ENCODE results near the gene MYBPC2.

DNA sequence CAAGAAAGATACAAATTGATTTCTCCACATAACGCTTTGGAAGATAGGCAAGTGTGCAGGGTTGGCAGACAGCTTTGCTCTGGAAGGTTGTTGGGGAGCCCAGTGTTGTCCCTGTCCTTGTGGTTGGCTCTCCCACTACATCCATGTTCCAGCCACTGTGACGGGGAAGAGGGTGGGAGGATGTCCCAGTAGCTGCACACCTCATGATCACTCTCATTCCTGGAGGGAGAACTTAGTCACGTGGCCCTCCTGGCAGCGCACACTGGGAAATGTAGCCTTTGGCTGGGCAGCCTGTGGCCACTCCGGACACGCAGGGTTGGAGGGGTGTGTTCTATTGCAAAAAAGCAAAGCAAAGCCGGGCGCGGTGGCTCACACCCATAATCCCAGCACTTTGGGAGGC, 38.7 kb upstream of the MYBPC2 start:
- TF ChIP-seq, protein P1, sequence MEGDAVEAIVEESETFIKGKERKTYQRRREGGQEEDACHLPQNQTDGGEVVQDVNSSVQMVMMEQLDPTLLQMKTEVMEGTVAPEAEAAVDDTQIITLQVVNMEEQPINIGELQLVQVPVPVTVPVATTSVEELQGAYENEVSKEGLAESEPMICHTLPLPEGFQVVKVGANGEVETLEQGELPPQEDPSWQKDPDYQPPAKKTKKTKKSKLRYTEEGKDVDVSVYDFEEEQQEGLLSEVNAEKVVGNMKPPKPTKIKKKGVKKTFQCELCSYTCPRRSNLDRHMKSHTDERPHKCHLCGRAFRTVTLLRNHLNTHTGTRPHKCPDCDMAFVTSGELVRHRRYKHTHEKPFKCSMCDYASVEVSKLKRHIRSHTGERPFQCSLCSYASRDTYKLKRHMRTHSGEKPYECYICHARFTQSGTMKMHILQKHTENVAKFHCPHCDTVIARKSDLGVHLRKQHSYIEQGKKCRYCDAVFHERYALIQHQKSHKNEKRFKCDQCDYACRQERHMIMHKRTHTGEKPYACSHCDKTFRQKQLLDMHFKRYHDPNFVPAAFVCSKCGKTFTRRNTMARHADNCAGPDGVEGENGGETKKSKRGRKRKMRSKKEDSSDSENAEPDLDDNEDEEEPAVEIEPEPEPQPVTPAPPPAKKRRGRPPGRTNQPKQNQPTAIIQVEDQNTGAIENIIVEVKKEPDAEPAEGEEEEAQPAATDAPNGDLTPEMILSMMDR (IDR thresholded peaks at IDR 0.05) = no peak
- no peak for TF ChIP-seq POLR2A (IDR thresholded peaks at IDR 0.05)

Data from right lobe of liver (tissue), 4 donors.